Measurements from ENCODE around the gene LMAN2L. TPM values are rescaled to one million over a fixed set of nuclear protein-coding genes. Genes with fewer than 3 reads are reported as not detected.

Gene LMAN2L
- total and polyA plus RNA-seq, 2 of the 8 experiments (the other 6 are each of a cell fraction or from before 2014, with no cell fraction given): 14.3 to 17.6 TPM

- TF ChIP-seq CBX5 (IDR thresholded peaks at IDR 0.05; ENCODE audit: low read depth, low read length): no peak
- TF ChIP-seq BCL11A (IDR thresholded peaks at IDR 0.05; ENCODE audit: low read depth in 2 of 2, low read length in 2 of 2): no peak
- TF ChIP-seq SUZ12 (IDR thresholded peaks at IDR 0.05; ENCODE audit: low read length): no peak
Measured at GRCh38 chr2:96734880-96735583, 4.8 kb downstream of the LMAN2L start (continued).

All from H1 (cell line).